GM12878 (cell line): ENCODE measurements around the gene SPDYC. TPM values are rescaled to one million over a fixed set of nuclear protein-coding genes. Genes with fewer than 3 reads are reported as not detected.
A peak's percentile ranks its signal among the peaks of the same experiment; 100 is the strongest.

Experiments
- ATF7 ChIP-seq: fragments of 450-650 bp; IDR thresholded peaks from 2 replicates; pipeline ENCODE4 v1.6.1; 2016; ENCODE audit warnings: low read depth, mild to moderate bottlenecking
- CREM ChIP-seq: IDR thresholded peaks from 2 replicates; pipeline ENCODE4 v1.6.1; 2014; ENCODE audit warnings: antibody characterized with exemption, low read depth
- FOS ChIP-seq: IDR thresholded peaks from 3 replicates; pipeline ENCODE4 v1.6.1; 2011; ENCODE audit warnings: borderline replicate concordance; ENCODE audit not compliant: insufficient read length; ENCODE audit errors: extremely low read depth
- HDGF ChIP-seq: fragments of 450-650 bp; IDR thresholded peaks from 2 replicates; pipeline ENCODE4 v1.6.1; 2016; ENCODE audit warnings: antibody characterized with exemption
- MAX ChIP-seq: IDR thresholded peaks from 2 replicates; pipeline ENCODE4 v1.6.1; 2012; ENCODE audit warnings: low read depth, low read length, improper control_type of control experiment
- PAX8 ChIP-seq: fragments of 450-650 bp; IDR thresholded peaks from 2 replicates; pipeline ENCODE4 v1.6.1; 2017; ENCODE audit warnings: mild to moderate bottlenecking, moderate library complexity
- POLR2A ChIP-seq: IDR thresholded peaks from 2 replicates; pipeline ENCODE4 v1.6.1; 2011; ENCODE audit warnings: low read depth, mild to moderate bottlenecking, low read length
- RCOR1 ChIP-seq: conservative IDR thresholded peaks from 2 replicates; pipeline ENCODE4 v1.6.1; 2012; ENCODE audit warnings: low read depth, low read length, improper control_type of control experiment
- SMAD5 ChIP-seq: IDR thresholded peaks from 2 replicates; pipeline ENCODE4 v1.6.1; 2016; ENCODE audit warnings: antibody characterized with exemption, low read depth
- ZNF592 ChIP-seq: fragments of 450-650 bp; IDR thresholded peaks from 2 replicates; pipeline ENCODE4 v1.6.1; 2017; ENCODE audit warnings: mild to moderate bottlenecking, moderate library complexity
- polyA plus RNA-seq, 11 experiments: library from polyadenylated mRNA; depleted of rRNA in 4 of 11; unstranded in 6 of 11; stranded (reverse) in 5 of 11; fragments of >200 nt; fragmentation: Nextera tagmentation in 4 of 11; fragmentation: Illumina TruSeq in 1 of 11; extraction: Ambion mirVana in 4 of 11; extraction: Trizol in 1 of 11; gene quantifications; 1 replicate in 1 of 11; 2 replicates in 10 of 11; pipeline versions ENCODE4 v1.2.1 to v1.2.3, GENCODE V29; 2011 to 2016; ENCODE audit warnings: inconsistent platforms in 2 of 11, missing spikeins in 2 of 11, low read depth in 1 of 11
- total RNA-seq, 4 experiments: library from RNA; depleted of rRNA in 3 of 4; stranded (reverse); fragments of >200 nt in 3 of 4; fragmentation: Illumina TruSeq in 1 of 4; extraction: Trizol in 1 of 4; gene quantifications; 2 replicates each; pipeline versions ENCODE4 v1.2.1 to v1.2.3, GENCODE V29; 2013 to 2021
- TF ChIP-seq, protein P1 (sequence below): IDR thresholded peaks from 2 replicates; pipeline ENCODE4 v1.6.1; 2012; ENCODE audit warnings: mild to moderate bottlenecking, low read depth, low read length
- TF ChIP-seq, protein P2 (sequence below): fragments of 450-650 bp; IDR thresholded peaks from 2 replicates; pipeline ENCODE4 v1.6.1; 2017; ENCODE audit warnings: mild to moderate bottlenecking, moderate library complexity
- TF ChIP-seq, protein P3 (sequence below): IDR thresholded peaks from 2 replicates; pipeline ENCODE4 v1.6.1; 2012; ENCODE audit warnings: low read depth, low read length, improper control_type of control experiment

Gene SPDYC
- total and polyA plus RNA-seq, 10 of the 15 experiments (the other 5 are each of a cell fraction or from before 2014, with no cell fraction given), result not detected

- TF ChIP-seq ZNF592, result no peak
- TF ChIP-seq ATF7, result peak; percentile 64
- peak; percentile 99 for TF ChIP-seq CREM
- peak; percentile 22 for TF ChIP-seq MAX
- TF ChIP-seq PAX8, result no peak
- TF ChIP-seq, protein P1, sequence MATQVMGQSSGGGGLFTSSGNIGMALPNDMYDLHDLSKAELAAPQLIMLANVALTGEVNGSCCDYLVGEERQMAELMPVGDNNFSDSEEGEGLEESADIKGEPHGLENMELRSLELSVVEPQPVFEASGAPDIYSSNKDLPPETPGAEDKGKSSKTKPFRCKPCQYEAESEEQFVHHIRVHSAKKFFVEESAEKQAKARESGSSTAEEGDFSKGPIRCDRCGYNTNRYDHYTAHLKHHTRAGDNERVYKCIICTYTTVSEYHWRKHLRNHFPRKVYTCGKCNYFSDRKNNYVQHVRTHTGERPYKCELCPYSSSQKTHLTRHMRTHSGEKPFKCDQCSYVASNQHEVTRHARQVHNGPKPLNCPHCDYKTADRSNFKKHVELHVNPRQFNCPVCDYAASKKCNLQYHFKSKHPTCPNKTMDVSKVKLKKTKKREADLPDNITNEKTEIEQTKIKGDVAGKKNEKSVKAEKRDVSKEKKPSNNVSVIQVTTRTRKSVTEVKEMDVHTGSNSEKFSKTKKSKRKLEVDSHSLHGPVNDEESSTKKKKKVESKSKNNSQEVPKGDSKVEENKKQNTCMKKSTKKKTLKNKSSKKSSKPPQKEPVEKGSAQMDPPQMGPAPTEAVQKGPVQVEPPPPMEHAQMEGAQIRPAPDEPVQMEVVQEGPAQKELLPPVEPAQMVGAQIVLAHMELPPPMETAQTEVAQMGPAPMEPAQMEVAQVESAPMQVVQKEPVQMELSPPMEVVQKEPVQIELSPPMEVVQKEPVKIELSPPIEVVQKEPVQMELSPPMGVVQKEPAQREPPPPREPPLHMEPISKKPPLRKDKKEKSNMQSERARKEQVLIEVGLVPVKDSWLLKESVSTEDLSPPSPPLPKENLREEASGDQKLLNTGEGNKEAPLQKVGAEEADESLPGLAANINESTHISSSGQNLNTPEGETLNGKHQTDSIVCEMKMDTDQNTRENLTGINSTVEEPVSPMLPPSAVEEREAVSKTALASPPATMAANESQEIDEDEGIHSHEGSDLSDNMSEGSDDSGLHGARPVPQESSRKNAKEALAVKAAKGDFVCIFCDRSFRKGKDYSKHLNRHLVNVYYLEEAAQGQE, result 0 out of 2 replicates have a peak, but pooled peaks have one; percentile 8
- TF ChIP-seq, protein P2, sequence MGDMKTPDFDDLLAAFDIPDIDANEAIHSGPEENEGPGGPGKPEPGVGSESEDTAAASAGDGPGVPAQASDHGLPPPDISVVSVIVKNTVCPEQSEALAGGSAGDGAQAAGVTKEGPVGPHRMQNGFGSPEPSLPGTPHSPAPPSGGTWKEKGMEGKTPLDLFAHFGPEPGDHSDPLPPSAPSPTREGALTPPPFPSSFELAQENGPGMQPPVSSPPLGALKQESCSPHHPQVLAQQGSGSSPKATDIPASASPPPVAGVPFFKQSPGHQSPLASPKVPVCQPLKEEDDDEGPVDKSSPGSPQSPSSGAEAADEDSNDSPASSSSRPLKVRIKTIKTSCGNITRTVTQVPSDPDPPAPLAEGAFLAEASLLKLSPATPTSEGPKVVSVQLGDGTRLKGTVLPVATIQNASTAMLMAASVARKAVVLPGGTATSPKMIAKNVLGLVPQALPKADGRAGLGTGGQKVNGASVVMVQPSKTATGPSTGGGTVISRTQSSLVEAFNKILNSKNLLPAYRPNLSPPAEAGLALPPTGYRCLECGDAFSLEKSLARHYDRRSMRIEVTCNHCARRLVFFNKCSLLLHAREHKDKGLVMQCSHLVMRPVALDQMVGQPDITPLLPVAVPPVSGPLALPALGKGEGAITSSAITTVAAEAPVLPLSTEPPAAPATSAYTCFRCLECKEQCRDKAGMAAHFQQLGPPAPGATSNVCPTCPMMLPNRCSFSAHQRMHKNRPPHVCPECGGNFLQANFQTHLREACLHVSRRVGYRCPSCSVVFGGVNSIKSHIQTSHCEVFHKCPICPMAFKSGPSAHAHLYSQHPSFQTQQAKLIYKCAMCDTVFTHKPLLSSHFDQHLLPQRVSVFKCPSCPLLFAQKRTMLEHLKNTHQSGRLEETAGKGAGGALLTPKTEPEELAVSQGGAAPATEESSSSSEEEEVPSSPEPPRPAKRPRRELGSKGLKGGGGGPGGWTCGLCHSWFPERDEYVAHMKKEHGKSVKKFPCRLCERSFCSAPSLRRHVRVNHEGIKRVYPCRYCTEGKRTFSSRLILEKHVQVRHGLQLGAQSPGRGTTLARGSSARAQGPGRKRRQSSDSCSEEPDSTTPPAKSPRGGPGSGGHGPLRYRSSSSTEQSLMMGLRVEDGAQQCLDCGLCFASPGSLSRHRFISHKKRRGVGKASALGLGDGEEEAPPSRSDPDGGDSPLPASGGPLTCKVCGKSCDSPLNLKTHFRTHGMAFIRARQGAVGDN, result peak; percentile 22; the same call in 1 of the 2 replicates
- peak; percentile 95 for TF ChIP-seq POLR2A
- no peak for TF ChIP-seq FOS
- peak; percentile 93 for TF ChIP-seq HDGF
- peak; percentile 92 for TF ChIP-seq SMAD5
- TF ChIP-seq, protein P3, sequence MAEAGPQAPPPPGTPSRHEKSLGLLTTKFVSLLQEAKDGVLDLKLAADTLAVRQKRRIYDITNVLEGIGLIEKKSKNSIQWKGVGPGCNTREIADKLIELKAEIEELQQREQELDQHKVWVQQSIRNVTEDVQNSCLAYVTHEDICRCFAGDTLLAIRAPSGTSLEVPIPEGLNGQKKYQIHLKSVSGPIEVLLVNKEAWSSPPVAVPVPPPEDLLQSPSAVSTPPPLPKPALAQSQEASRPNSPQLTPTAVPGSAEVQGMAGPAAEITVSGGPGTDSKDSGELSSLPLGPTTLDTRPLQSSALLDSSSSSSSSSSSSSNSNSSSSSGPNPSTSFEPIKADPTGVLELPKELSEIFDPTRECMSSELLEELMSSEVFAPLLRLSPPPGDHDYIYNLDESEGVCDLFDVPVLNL, result no peak; the same call in 1 of the 2 replicates
- TF ChIP-seq RCOR1, result 0 out of 2 replicates have a peak, but pooled peaks have one; percentile 31
These were observed 48.0 kb upstream of the SPDYC start, which contains the start of the genes FAU and MRPL49 (continued) for GRCh38 chr11:65121865-65122696.
